NOMO-1 (cell line): ENCODE measurements around the gene CA10.

Source experiments
- DNase-seq, 2 experiments: peaks; one replicate each; lab custom pipeline; 2025; ENCODE audit not compliant: unreplicated experiment in 2 of 2; lab: John Stamatoyannopoulos, UW

The CA10 gene

GRCh38 chr17:51793686-51794085 is 364.8 kb downstream of the CA10 start:
- DNase-seq, result no peak

GRCh38 chr17:51778842-51779241 is 379.7 kb downstream of the CA10 start:
- no peak for DNase-seq

GRCh38 chr17:51770027-51770759 is 388.3 kb downstream of the CA10 start:
- no peak for DNase-seq

- DNase-seq, result no peak
Measured at GRCh38 chr17:51769231-51769630, 389.3 kb downstream of the CA10 start.

GRCh38 chr17:51768706-51769105 is 389.8 kb downstream of the CA10 start:
- no peak for DNase-seq

- no peak for DNase-seq
Measured at GRCh38 chr17:51767287-51767686, 391.2 kb downstream of the CA10 start.

GRCh38 chr17:51765282-51766135 is 393.0 kb downstream of the CA10 start:
- DNase-seq, result no peak

GRCh38 chr17:51764387-51764971 is 394.0 kb downstream of the CA10 start:
- peak; percentile 2 to 36 for DNase-seq

GRCh38 chr17:51763058-51763457 is 395.5 kb downstream of the CA10 start:
- DNase-seq, result no peak

- DNase-seq, result no peak
Measured at GRCh38 chr17:51761105-51761504, 397.4 kb downstream of the CA10 start.

GRCh38 chr17:51759260-51759659 is 399.3 kb downstream of the CA10 start:
- DNase-seq, result no peak

- DNase-seq, result no peak
Measured at GRCh38 chr17:51751072-51751471, 407.4 kb downstream of the CA10 start.

GRCh38 chr17:51748749-51749604 is 409.5 kb downstream of the CA10 start:
- no peak for DNase-seq

- no peak for DNase-seq
Measured at GRCh38 chr17:51746421-51746820, 412.1 kb downstream of the CA10 start.

- DNase-seq, result no peak
Measured at GRCh38 chr17:51745993-51746392, 412.5 kb downstream of the CA10 start.

- DNase-seq, result no peak
Measured at GRCh38 chr17:51743477-51743876, 415.0 kb downstream of the CA10 start.

GRCh38 chr17:51742571-51742970 is 415.9 kb downstream of the CA10 start:
- no peak for DNase-seq

GRCh38 chr17:51741458-51741857 is 417.1 kb downstream of the CA10 start:
- DNase-seq, result no peak

GRCh38 chr17:51740531-51740930 is 418.0 kb downstream of the CA10 start:
- no peak for DNase-seq

- no peak for DNase-seq
Measured at GRCh38 chr17:51739245-51739886, 419.1 kb downstream of the CA10 start.
